ENCODE measurements around the gene HBB.

DNA sequence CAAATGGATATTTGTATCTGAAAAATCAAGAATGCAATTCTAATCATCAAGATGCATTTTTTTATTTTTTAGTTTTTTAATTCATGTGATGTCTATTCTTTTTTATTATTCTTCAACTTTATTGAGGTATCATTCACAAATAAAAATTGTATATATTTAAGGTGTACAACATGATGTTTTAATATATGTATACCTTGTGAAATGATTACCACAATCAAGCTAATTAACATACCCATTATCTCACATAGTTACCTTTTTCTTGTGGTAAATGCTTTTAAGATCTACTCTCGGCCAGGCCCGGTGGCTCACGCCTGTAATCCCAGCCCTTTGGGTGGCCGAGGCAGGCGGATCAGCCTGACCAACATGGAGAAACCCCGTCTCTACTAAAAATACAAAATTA, 3.7 kb downstream of the HBB start:
- no peak for TF ChIP-seq POLR2AphosphoS5 (IDR thresholded peaks at IDR 0.05; ENCODE audit: insufficient read depth, low read depth, low read length)
- TF ChIP-seq, protein P1, sequence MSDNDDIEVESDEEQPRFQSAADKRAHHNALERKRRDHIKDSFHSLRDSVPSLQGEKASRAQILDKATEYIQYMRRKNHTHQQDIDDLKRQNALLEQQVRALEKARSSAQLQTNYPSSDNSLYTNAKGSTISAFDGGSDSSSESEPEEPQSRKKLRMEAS (IDR thresholded peaks at IDR 0.05; ENCODE audit: insufficient read depth, insufficient read length), result no peak
- TF ChIP-seq, protein P2, sequence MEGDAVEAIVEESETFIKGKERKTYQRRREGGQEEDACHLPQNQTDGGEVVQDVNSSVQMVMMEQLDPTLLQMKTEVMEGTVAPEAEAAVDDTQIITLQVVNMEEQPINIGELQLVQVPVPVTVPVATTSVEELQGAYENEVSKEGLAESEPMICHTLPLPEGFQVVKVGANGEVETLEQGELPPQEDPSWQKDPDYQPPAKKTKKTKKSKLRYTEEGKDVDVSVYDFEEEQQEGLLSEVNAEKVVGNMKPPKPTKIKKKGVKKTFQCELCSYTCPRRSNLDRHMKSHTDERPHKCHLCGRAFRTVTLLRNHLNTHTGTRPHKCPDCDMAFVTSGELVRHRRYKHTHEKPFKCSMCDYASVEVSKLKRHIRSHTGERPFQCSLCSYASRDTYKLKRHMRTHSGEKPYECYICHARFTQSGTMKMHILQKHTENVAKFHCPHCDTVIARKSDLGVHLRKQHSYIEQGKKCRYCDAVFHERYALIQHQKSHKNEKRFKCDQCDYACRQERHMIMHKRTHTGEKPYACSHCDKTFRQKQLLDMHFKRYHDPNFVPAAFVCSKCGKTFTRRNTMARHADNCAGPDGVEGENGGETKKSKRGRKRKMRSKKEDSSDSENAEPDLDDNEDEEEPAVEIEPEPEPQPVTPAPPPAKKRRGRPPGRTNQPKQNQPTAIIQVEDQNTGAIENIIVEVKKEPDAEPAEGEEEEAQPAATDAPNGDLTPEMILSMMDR (IDR thresholded peaks at IDR 0.05; ENCODE audit: extremely low read depth in 1 of 2, insufficient read depth in 1 of 2, low read depth in 1 of 2, low read length in 2 of 2), result no peak
- no peak for TF ChIP-seq MYC (IDR thresholded peaks at IDR 0.05; ENCODE audit: low read depth, low read length)
- TF ChIP-seq POLR2A (IDR thresholded peaks at IDR 0.05; ENCODE audit: low read depth, low read length), result no peak
- no peak for TF ChIP-seq EZH2 (IDR thresholded peaks at IDR 0.05; ENCODE audit: borderline replicate concordance, low read depth, low read length, severe bottlenecking)
- no peak for TF ChIP-seq JUN (IDR thresholded peaks at IDR 0.05; ENCODE audit: borderline replicate concordance, insufficient read depth, insufficient read length, low read depth)
- TF ChIP-seq GATA2 (IDR thresholded peaks at IDR 0.05; ENCODE audit: insufficient read depth, insufficient read length, low read depth, low read length), result no peak
